ENCODE measurements around the gene SMARCAD1.
"Not testable (repeated sequence)": the region's sequence is repeated elsewhere in the genome, so short reads cannot be mapped to it uniquely, and the experiment has no call there.

SMARCAD1 gene

GRCh38 chr4:94232519-94232918, 24.9 kb downstream of the SMARCAD1 start:
- no peak for DNase-seq (ENCODE audit: low spot score)

DNA sequence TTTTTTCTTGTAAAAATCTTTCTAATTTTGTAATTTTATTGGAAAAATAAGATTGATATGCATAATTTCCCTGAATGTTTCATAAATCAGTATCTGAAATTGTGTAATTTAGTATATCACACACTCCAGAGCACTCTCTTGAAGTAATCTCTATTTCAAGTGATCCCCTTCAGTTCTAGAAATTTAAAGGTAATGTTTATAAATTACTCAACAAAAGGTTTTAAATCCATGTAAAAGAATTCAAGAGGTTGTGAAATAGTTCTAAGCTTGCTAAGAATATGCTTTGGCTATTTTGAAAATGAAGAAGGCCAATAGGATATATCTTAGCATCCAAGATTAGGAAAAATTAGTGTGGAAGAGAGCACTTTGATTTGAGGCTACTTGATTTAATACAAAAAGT, 28.2 kb downstream of the SMARCAD1 start:
- DNase-seq (ENCODE audit: low spot score), result no peak

DNA sequence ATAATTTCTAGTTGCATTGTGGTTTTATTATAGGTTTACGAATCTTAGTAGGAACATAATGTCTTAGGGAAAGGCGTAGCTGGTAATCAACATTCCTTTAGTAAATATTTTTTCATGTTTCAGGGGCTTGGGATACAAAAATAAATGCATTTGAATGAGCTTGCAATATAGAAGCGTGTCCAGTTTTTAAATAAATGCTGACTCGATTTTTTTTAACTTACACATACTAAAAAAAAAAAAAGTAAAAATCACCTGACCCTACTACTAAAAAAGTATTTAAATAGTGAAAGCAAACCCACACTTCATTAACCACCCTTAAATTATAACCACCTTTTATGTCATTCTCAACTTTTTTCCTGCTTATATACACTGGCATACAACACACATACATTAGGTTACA, 29.6 kb downstream of the SMARCAD1 start:
- no peak for DNase-seq (ENCODE audit: low spot score)

- DNase-seq (ENCODE audit: low spot score), result no peak
Measured at GRCh38 chr4:94238160-94238559, 30.5 kb downstream of the SMARCAD1 start.

DNA sequence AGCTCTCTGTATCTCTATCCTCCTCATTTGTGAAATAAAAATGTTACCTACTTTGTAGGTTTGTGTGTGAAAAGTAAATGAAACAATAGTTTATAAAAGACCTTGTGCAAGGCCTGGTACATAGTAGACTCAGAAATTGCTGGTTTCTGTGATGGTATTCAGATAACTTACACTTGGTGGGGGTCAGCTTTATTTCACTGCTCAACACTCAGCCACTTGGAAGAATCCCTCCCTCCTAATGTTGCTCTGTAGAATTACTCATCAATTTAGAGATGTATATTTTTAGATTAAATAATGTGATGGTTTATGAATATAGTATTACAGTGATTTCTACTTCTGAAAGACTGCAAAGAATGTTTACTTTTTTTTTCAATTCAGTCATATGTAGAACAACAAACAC, 32.7 kb downstream of the SMARCAD1 start:
- no peak for DNase-seq (ENCODE audit: low spot score)

- no peak for DNase-seq (ENCODE audit: low spot score)
Measured at GRCh38 chr4:94244087-94244828, 36.6 kb downstream of the SMARCAD1 start.

DNA sequence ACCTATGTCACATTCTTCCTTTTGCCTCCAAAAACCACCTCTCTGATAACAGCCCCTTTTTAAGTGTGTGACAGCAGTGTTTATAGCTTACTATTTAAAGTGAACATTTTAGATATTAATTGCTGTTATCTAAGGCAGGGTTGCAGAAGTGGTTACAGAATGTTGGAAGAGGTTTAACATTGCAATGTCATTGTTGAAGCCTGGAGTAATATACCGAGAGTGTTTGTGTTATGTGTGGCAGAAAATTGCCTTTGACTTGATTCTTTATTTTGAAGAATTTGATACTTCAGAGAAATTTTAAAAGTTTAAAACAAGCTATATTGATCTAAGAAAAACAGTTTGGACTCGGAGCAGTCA, 37.1 kb downstream of the SMARCAD1 start:
- no peak for DNase-seq (ENCODE audit: low spot score)

GRCh38 chr4:94251094-94251493, 43.4 kb downstream of the SMARCAD1 start:
- no peak for DNase-seq (ENCODE audit: low spot score)

DNA sequence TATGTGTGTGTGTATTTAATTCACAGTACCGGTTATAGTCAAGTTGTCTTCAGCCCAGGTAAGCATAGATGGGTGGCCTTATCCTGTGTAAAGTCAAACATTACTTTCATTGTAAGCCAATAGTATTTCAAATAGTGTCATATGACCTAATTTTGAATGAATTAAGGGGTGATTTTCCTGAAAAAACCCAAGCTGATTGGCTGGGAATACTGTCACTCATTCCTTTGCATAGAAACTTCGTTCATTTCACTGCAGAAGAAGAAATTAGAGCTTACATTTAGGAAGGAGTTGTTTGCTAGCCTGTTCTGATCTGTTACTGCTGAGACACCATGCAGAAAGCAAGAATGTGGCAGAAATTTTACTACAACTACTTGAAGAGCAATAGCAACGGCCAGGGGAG, 45.4 kb downstream of the SMARCAD1 start:
- peak; percentile 24 for DNase-seq (ENCODE audit: low spot score)

DNA sequence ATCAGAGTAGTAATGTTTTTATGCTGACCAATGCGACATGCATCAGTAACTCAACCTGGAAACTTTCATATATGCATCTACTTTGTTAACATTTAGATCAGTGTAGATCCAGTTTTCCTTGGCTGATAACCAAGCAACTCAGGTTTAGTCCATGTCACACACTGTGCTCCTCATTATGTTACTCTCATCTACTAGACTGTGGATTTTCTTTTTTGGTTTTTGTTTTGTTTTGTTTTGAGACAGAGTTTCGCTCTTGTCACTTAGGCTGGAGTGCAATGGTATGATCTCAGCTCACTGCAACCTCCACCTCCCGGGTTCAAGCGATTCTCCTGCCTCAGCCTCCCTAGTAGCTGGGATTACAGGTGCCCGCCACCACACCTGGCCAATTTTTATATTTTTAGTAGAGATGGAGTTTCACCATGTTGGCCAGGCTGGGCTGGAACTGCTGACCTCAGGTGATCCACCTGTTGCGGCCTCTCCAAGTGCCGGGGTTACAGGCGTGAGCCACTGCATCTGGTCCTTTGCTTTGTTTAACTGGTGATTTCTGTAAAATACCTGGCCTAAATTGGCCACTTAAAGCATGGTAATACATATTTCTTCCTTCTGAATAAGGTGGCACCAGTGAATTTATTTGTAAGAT, 48.6 kb downstream of the SMARCAD1 start:
- no peak for DNase-seq (ENCODE audit: low spot score)

- no peak for DNase-seq (ENCODE audit: low spot score)
Measured at GRCh38 chr4:94256828-94257227, 49.2 kb downstream of the SMARCAD1 start.

DNA sequence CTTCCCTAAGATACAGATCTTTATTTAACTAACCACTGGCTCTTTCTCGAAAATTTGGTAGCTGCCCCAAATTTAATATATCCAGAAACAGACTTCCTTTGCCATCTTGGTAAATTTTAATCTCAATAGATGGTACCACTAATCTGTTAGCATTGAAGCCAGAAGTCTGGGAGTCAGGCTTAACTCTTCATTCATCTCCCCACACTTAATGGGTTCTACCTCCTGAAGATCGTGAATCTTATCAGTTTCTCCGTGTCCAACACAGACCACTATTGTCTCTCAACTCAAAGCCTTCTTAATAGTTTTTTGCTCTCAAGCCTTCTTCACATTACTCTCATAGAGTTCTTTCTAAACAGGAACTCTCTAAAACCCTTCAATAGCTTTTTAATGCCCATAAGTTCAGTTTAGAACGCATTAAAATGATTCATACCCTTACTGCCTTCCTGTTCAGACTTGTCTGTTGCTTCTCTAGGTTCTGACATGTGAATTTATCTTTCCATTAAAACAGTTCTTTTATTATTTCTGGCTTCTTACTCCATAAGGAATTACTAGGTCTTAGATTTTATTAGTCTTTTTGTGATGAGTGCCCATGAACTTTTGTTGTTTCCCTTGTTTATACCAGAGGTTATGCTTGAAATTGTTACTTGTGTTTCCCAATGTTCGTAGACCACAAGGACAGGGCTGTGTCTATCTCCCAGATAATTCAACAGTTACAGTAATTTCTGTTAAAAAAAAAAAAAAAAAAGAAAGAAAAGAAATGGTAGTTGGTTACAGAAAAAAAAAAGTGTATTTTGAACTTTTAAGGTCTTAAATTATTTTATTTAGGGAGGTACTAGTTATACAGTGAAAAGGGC, 54.7 kb downstream of the SMARCAD1 start:
- DNase-seq (ENCODE audit: low spot score), result no peak

GRCh38 chr4:94267037-94267436, 59.4 kb downstream of the SMARCAD1 start:
- no peak for DNase-seq (ENCODE audit: low spot score)

DNA sequence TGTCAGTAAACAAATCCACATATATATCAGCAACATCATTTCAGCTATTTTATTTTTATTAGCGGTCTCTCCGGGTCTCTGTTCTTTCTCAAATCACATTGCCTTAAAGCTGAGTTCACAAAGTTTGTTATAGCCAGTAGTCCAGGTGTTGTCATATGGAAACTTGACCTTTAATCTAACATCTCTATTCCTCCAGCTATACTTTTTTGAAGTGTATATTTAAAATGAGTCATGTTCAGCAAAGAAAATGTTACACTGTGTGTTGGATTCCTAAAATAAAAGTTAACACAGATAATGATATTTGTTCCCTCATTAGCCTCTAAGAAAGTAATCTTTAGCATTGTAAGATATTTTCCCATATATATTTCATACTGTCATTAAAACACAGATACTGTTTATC, 63.6 kb downstream of the SMARCAD1 start:
- no peak for DNase-seq (ENCODE audit: low spot score)

DNA sequence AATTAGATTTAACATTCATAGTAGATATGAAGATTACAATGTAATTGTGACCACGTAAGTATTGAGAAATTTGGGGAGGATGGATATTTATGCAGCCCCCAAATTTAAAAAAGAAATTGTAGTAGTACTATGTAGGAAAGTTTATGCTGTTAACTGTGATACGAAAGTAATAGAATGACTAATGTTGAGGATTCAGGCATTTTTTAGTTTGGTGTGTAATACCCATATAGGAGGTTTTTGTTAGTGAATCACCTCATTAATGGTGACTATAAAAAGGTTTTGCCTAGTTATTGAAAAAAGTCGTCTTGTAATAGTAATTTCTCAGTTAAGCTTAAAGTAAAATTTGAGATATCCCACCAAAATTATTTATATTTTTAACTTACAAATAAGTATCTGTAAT, 67.2 kb downstream of the SMARCAD1 start:
- no peak for DNase-seq (ENCODE audit: low spot score)

DNA sequence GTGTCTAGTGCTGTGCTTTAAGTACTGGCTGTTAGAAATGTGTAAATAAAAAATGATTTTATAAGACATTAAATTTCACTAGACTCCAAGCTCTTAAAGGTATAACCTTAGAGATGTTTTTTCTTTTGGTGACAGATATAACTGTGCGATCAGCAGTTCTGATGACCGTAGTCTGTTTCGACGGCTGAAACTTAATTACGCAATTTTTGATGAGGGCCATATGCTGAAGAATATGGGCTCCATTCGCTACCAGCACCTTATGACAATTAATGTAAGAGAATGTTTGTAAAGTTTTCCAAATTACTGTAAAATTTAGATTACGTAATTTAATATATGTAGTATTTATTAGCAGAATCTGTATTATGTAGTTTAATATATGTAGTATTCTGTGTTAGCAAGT, 68.5 kb downstream of the SMARCAD1 start:
- DNase-seq (ENCODE audit: low spot score), result no peak

DNA sequence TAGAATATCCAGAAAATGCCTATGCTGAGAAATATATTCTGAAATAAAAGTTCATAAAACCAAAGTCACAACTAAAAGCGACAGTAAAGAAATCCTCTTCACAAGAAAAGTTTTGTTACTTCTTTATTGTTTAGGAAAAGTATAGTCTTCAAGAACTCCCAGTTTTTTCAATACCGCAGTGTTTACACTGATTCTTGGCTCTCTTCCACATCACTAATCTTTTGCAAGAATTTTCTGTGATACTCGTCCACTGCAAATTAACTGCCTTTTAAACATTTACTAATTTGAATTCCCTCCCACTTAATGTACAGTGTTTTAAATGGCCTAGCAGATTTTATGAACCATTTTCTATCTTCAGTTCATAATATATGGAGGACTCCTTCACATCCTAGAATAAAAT, 69.9 kb downstream of the SMARCAD1 start:
- no peak for DNase-seq (ENCODE audit: low spot score)

DNA sequence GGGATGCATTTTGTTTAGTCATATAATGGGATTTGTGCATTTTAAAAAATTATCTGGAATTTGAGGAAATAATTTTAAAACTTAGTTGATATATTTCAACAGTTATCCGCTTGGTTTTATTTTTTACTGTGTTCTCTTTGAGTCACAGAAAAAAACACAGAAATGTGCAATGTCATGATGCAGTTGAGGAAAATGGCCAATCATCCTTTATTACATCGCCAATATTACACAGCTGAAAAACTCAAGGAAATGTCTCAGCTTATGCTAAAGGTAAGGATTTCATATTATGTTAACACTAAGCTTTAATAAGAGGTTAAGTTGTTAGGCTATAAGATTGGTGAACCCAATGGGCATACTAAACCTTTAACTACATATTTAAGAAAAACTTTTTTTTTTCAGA, 71.1 kb downstream of the SMARCAD1 start:
- DNase-seq (ENCODE audit: low spot score), result no peak

GRCh38 chr4:94284889-94285288, 77.2 kb downstream of the SMARCAD1 start:
- no peak for DNase-seq (ENCODE audit: low spot score)

- no peak for DNase-seq (ENCODE audit: low spot score)
Measured at GRCh38 chr4:94285666-94286065, 78.0 kb downstream of the SMARCAD1 start.

DNA sequence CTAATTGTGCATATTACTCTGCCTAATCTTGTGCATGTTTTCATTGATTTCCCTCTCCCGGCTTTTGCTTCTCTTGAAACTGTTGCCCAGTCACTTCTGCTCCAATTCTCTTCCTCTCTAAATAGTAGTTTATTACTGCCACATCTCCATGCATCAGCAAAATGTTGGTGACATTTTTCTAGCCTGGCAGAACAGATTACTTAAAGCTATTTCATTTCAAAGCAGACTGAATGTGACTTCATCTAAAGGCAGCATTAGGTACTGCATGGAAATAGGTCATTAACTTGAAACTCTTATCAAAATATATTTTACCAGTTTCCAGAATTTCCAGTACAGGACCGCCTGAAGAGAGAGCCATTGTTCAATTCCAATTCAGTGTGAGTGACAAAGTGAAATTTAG, 82.6 kb downstream of the SMARCAD1 start:
- DNase-seq (ENCODE audit: low spot score), result no peak

- DNase-seq (ENCODE audit: low spot score), result not testable (repeated sequence)
Measured at GRCh38 chr4:94293981-94294380, 86.3 kb downstream of the SMARCAD1 start.

- not testable (repeated sequence) for DNase-seq (ENCODE audit: low spot score)
Measured at GRCh38 chr4:94295473-94295872, 87.8 kb downstream of the SMARCAD1 start.

Data from globus pallidus (tissue), 1 donor.